OCI-LY1 (cell line): Measurements from ENCODE around the gene AUP1.

Source experiments
- H2AFZ ChIP-seq: fragments of 200-600 bp; sonication (generic), shearing (Covaris generic); 2 replicates; pipeline ENCODE4 v1.6.0; 2014; ENCODE audit warnings: antibody characterized with exemption, mild to moderate bottlenecking, low read length
- H3F3A ChIP-seq: fragments of 200-600 bp; sonication (generic), shearing (Covaris generic); 2 replicates; pipeline ENCODE4 v1.6.0; 2014; ENCODE audit warnings: mild to moderate bottlenecking, antibody characterized with exemption, low read length, moderate library complexity; ENCODE audit not compliant: insufficient read depth
- H3K27ac ChIP-seq: fragments of 200-600 bp; sonication (generic); 2 replicates; pipeline ENCODE4 v1.5.1; 2014; ENCODE audit warnings: low read length, mixed run types, mild to moderate bottlenecking, low read depth; ENCODE audit not compliant: poor library complexity, severe bottlenecking
- H3K27me3 ChIP-seq: fragments of 200-600 bp; sonication (generic); 2 replicates; pipeline ENCODE4 v1.6.0; 2014; ENCODE audit warnings: antibody characterized with exemption, mild to moderate bottlenecking, low read length, moderate library complexity; ENCODE audit not compliant: insufficient read depth
- H3K36me3 ChIP-seq: fragments of 200-600 bp; sonication (generic); 2 replicates; pipeline ENCODE4 v1.6.1; 2014; ENCODE audit warnings: mild to moderate bottlenecking, antibody characterized with exemption, low read length, moderate library complexity, mixed read lengths; ENCODE audit not compliant: insufficient read depth
- H3K4me1 ChIP-seq: fragments of 200-600 bp; sonication (generic); 2 replicates; pipeline ENCODE4 v1.5.1; 2014; ENCODE audit warnings: mild to moderate bottlenecking, low read length, moderate library complexity; ENCODE audit not compliant: insufficient read depth, severe bottlenecking
- H3K4me2 ChIP-seq: fragments of 200-600 bp; sonication (generic), shearing (Covaris generic); 2 replicates; pipeline ENCODE4 v1.6.1; 2014; ENCODE audit warnings: low read length
- H3K4me3 ChIP-seq: fragments of 200-600 bp; sonication (generic); 2 replicates; pipeline ENCODE4 v1.5.1; 2014; ENCODE audit warnings: low read length, low read depth, mild to moderate bottlenecking, mixed read lengths; ENCODE audit not compliant: poor library complexity, severe bottlenecking
- H3K79me2 ChIP-seq: fragments of 200-600 bp; shearing (Covaris generic); 2 replicates; pipeline ENCODE4 v1.6.1; 2016; ENCODE audit warnings: mixed run types, low read length, mixed read lengths; ENCODE audit not compliant: insufficient read depth
- H3K9ac ChIP-seq: fragments of 200-600 bp; sonication (generic), shearing (Covaris generic); 2 replicates; pipeline ENCODE4 v1.6.1; 2014; ENCODE audit warnings: mild to moderate bottlenecking, low read length, mixed read lengths
- H3K9me2 ChIP-seq: fragments of 200-600 bp; sonication (generic), shearing (Covaris generic); 2 replicates; pipeline ENCODE4 v1.6.1; 2014; ENCODE audit warnings: low read depth, mild to moderate bottlenecking, low read length, mixed read lengths
- H3K9me3 ChIP-seq: fragments of 200-600 bp; shearing (Covaris generic); 2 replicates; pipeline ENCODE4 v1.6.1; 2014; ENCODE audit warnings: low read length, mixed read lengths
- H4K20me1 ChIP-seq: fragments of 200-600 bp; sonication (generic), shearing (Covaris generic); 2 replicates; pipeline ENCODE4 v1.6.0; 2016; ENCODE audit warnings: mild to moderate bottlenecking, low read length; ENCODE audit not compliant: insufficient read depth
- EZH2 ChIP-seq: fragments of 200-600 bp; sonication (generic), shearing (Covaris generic); IDR thresholded peaks from 2 replicates; pipeline ENCODE4 v1.8.0; 2017; ENCODE audit warnings: borderline replicate concordance, mixed run types, mild to moderate bottlenecking, antibody characterized with exemption, low read length, moderate library complexity, mixed read lengths
- TF ChIP-seq, protein P1 (sequence below): fragments of 200-600 bp; sonication (generic), shearing (Covaris generic); IDR thresholded peaks from 2 replicates; pipeline ENCODE4 v1.5.1; 2017; ENCODE audit warnings: mild to moderate bottlenecking, antibody characterized with exemption, low read length, moderate library complexity, mixed read lengths

AUP1 gene

DNA sequence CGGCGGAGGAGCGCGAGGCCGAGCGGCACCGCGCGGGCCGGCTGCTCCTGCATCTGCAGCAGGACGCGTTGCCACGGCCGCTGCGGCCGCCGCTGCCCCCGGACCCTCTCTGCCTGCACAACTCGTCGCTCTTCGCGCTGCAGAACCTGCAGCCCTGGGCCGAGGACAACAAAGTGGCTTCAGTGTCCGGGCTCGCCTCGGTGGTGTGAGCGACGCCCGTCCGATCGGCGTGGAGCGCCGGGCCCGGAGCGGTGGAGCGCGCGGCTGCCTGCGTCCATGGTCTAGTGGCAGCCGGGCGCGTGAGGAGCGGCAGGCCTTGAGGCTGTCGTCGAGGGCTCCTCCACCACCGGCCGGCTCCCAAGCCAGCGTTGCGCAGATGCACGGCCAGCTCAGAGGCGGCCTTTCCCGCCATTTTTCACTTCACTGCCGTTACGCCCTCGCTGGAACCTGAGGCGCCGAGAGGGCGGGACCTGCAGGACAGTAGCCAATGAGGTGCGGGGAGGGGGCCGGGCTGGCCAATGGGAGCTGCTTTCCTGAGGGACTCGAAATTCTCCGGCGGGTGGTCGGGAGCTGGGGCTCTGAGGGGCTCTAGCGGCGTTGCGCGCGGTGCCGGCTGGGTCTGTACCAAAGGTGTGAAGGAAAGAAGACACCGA, 13.4 kb downstream of the AUP1 start:
- Histone ChIP-seq H3K4me3 (peak overlapping the region; percentile 43), H2AFZ (no peak overlapping the region)

DNA sequence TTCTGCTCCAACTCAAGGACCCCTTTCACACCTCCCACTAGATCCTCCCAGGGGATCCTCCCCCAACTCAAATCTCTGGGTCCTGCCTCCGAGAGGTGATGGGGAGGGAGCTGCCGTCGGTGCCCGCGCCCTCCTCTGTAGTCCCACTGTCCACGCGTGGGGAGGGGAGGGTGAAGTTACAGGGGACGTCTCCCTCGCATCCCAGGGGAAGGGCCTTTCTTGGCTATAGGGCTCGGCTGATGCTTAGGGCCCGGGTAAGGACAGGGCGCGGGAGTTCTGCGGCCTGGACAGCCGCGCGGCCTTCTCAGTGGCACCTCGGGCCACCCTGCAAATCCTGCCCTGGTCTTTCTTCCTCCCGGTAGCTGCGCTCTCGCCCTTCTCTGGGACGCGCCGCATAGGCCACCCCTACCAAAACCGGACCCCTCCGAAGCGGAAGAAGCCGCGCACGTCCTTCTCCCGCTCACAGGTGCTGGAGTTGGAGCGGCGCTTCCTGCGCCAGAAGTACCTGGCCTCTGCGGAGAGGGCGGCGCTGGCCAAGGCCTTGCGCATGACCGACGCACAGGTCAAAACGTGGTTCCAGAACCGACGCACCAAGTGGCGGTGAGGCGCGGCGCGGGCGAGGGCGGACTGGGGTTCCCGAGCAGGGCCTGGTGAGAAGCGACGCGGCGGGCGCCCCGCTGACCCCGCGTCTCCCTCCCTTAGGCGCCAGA, 14.1 kb downstream of the AUP1 start:
- no peak for TF ChIP-seq EZH2
- TF ChIP-seq, protein P1, sequence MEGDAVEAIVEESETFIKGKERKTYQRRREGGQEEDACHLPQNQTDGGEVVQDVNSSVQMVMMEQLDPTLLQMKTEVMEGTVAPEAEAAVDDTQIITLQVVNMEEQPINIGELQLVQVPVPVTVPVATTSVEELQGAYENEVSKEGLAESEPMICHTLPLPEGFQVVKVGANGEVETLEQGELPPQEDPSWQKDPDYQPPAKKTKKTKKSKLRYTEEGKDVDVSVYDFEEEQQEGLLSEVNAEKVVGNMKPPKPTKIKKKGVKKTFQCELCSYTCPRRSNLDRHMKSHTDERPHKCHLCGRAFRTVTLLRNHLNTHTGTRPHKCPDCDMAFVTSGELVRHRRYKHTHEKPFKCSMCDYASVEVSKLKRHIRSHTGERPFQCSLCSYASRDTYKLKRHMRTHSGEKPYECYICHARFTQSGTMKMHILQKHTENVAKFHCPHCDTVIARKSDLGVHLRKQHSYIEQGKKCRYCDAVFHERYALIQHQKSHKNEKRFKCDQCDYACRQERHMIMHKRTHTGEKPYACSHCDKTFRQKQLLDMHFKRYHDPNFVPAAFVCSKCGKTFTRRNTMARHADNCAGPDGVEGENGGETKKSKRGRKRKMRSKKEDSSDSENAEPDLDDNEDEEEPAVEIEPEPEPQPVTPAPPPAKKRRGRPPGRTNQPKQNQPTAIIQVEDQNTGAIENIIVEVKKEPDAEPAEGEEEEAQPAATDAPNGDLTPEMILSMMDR, result no peak
- no peak overlapping the region; the same call in 1 of the 2 replicates for H3K9ac ChIP-seq
- no peaks in the 10 kb centered on the region for H3F3A ChIP-seq
- no peak overlapping the region for H3K27ac ChIP-seq
- peak overlapping the region; percentile 43 for H3K4me3 ChIP-seq
- no peak overlapping the region for H2AFZ ChIP-seq
- H3K27me3 ChIP-seq, result peaks cover 7% of the 10 kb centered on the region; the same call in 1 of the 2 replicates
- H3K79me2 ChIP-seq, result no peaks in the 10 kb centered on the region
- H3K9me3 ChIP-seq, result no peaks in the 10 kb centered on the region
- H3K4me2 ChIP-seq, result peak overlapping the region; percentile 54
- H3K4me1 ChIP-seq, result peaks cover 10% of the 10 kb centered on the region
- no peaks in the 10 kb centered on the region for H3K36me3 ChIP-seq
- no peaks in the 10 kb centered on the region for H3K9me2 ChIP-seq
- no peaks in the 10 kb centered on the region for H4K20me1 ChIP-seq

More for the DNA sequence above, 13.4 kb downstream of the AUP1 start:
- Histone ChIP-seq H3K9ac (no peak overlapping the region; the same call in 1 of the 2 replicates), H3K79me2 (no peaks in the 10 kb centered on the region), H3K4me2 (peak overlapping the region; percentile 54), H3K9me2 (no peaks in the 10 kb centered on the region), H3K27ac (no peak overlapping the region), H3F3A (no peaks in the 10 kb centered on the region), H4K20me1 (no peaks in the 10 kb centered on the region), H3K36me3 (no peaks in the 10 kb centered on the region), H3K9me3 (no peaks in the 10 kb centered on the region), H3K27me3 (peaks cover 7% of the 10 kb centered on the region; the same call in 1 of the 2 replicates), H3K4me1 (peaks cover 10% of the 10 kb centered on the region)
- TF ChIP-seq, protein P1, result no peak
- no peak for TF ChIP-seq EZH2

DNA sequence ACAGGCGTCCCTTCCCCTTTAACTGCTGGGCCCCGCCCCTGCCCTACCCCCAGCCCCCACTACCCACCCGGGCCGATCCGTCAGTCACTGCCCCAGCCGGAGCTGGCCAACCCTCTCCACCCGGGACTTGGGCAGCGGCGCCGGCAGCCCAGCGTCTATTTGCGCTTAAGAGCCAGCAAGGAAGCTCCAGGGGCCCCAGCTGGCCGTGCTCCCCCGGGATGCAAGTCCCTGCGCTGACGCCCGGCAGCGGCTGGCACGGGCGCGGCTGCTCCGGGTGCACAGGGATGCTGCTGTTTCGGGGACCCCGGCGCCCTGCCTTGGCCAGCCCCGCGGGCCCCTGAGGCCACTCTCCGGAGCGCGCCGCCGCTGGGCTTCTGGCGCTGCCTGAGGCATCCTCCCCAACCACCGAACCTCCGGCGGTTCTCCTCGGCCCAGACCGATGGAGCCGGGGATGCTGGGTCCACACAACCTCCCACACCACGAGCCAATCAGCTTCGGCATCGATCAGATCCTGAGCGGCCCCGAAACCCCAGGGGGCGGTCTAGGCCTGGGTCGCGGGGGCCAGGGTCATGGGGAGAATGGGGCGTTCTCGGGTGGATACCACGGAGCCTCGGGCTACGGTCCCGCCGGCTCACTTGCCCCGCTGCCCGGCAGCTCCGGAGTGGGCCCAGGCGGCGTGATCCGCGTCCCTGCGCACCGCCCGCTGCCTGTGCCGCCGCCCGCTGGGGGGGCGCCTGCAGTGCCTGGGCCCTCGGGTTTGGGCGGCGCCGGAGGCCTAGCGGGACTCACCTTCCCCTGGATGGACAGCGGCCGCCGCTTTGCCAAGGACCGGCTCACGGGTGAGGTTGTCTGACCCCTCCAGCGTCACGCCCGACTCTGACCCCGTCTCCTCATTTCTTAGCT, 14.9 kb downstream of the AUP1 start, which contains the start of gene TLX2:
TSS of gene TLX2 (plus strand) at position 83 of the 903 bp plus-strand sequence. CDS start at position 440, 357 bp downstream.
- Histone ChIP-seq H3K9ac (no peak within 1 kb of the TSS), H3F3A (no peaks in the 10 kb centered on the region), H3K4me2 (peak within 1 kb of the TSS; percentile 11; the same call in 1 of the 2 replicates), H4K20me1 (no peaks in the 10 kb centered on the region), H3K36me3 (no peaks in the 10 kb centered on the region), H3K27me3 (peaks cover 7% of the 10 kb centered on the region; the same call in 1 of the 2 replicates), H3K9me3 (no peaks in the 10 kb centered on the region), H3K27ac (no peak within 1 kb of the TSS), H3K79me2 (no peaks in the 10 kb centered on the region), H3K4me3 (peak within 1 kb of the TSS; percentile 43), H3K9me2 (no peaks in the 10 kb centered on the region), H3K4me1 (peaks cover 10% of the 10 kb centered on the region), H2AFZ (no peak within 1 kb of the TSS)
- TF ChIP-seq, protein P1, result no peak
- TF ChIP-seq EZH2, result no peak
